AG09319 (cell line): ENCODE measurements around the gene PPP1R10.

ENCODE experiments used
- DNase-seq: peaks from one replicate; pipeline ENCODE4 v3.0.0-alpha.2; 2010; ENCODE audit warnings: low read depth; ENCODE audit errors: extremely low read depth
- TF ChIP-seq, protein P1 (sequence below): IDR thresholded peaks from 2 replicates; pipeline ENCODE4 v1.5.1; 2011; ENCODE audit warnings: low read depth, mild to moderate bottlenecking, inconsistent platforms, low read length, moderate library complexity

Gene PPP1R10

GRCh38 chr6:30654798-30655742, 38.0 kb upstream of the PPP1R10 start:
- DNase-seq, result no peak
- TF ChIP-seq, protein P1, sequence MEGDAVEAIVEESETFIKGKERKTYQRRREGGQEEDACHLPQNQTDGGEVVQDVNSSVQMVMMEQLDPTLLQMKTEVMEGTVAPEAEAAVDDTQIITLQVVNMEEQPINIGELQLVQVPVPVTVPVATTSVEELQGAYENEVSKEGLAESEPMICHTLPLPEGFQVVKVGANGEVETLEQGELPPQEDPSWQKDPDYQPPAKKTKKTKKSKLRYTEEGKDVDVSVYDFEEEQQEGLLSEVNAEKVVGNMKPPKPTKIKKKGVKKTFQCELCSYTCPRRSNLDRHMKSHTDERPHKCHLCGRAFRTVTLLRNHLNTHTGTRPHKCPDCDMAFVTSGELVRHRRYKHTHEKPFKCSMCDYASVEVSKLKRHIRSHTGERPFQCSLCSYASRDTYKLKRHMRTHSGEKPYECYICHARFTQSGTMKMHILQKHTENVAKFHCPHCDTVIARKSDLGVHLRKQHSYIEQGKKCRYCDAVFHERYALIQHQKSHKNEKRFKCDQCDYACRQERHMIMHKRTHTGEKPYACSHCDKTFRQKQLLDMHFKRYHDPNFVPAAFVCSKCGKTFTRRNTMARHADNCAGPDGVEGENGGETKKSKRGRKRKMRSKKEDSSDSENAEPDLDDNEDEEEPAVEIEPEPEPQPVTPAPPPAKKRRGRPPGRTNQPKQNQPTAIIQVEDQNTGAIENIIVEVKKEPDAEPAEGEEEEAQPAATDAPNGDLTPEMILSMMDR, result no peak

DNA sequence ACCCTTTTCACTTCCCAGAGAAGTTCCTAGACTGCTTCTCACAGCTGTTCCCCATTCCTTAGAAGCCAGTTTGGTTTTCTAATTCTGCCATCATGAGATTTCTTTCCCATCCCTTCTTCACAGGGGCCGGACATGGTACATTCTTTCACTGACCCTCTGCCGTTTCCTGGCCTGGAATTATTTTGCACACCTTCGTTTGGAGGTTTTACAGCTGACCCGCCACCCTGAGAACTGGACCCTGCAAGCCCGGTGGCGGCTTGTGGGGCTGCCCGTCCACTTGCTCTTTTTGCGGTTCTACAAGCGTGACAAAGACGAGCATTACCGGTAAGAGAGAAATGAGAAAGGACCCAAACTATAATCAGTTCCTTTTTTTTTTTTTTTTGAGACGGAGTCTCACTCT, 34.1 kb upstream of the PPP1R10 start:
- DNase-seq, result no peak
- TF ChIP-seq, protein P1, result no peak

DNA sequence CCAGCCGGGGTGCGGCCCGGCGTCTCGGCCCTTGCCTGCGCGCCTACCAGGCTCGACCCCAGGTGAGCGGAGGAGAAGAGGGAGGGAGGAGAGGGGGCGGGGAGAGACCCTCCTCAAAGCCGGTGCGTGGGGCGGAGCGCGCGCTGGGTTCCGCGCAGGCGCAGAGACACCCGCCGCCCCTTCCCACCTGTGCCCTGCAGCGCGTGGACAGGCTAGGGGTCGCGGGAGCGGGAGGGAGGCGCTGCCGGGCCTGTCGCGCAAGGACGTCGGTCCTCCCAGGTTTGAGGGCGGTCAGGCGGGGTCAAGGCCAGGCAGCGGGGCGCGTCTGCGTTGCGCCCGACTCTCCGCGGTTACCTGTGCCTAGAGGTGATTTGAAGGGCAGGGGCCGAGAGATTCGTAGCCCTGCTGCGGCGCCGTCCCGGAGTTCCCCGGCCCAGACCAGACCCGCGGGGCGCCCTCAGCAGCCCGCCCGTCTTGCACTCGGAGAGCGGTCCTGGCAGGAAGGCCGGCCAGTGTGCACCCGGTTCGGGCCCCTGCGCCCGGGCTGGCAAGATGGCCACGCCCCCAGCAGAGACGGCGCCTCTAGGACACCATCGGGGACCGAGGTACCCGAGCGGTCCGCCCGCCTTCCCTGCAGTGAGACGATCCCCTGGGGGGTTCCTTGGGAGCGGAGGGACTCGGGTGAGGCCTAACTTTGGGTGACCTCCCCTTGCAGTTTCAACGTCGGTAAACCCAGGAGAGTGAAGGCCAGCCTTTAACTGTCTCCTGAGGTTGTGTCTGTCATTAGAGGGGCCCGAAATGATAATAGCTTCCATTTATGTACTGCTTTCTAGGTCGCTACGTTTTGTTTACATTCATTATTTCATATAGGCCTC, 30.4 kb upstream of the PPP1R10 start:
- TF ChIP-seq, protein P1, result no peak
- DNase-seq, result no peak

DNA sequence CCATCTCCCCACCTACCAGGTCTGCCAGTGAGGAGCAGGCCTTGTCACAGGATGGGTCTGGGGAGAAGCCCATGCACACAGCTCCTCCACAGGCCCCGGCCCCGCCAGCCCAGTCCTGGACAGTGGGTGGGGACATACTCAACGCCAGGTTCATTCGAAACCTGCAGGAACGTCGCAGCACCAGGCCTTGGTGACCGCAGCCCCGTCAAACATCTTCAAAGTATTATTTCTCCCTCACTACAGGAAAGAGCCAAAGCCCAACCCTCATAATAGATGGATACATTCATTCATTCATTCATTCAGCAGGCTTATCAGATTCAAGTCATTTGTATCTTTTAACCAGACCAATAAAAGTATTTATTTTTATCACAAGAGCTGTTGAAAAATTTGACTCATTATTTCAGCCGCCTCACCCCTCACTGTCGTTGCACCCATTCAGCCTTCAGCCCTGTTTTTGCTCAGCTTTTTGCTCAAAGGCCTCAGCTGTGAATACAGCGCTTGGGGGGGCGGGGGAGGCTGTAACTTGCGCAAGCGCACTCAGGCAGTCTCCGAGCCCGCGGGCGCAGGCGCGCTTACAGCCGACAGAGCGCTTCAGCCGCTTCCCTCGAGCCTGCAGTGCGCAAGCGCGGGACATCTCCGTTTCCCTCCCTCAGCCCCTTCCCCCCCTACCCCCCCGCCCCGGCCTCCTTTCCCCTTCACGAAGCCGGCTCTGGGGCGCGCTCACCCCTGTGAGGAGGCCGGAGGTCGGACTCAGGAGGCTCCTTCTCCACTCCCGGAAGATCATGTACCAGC, 29.6 kb upstream of the PPP1R10 start, which contains the start of gene C6orf136:
Gene C6orf136 (plus strand): TSS at position 684 of the 792 bp plus-strand sequence. CDS start 99 bp downstream, at position 783.
- TF ChIP-seq, protein P1, result no peak

GRCh38 chr6:30645989-30646388, 28.9 kb upstream of the PPP1R10 start:
- TF ChIP-seq, protein P1, result no peak
- DNase-seq, result no peak

More for the DNA sequence above, 29.6 kb upstream of the PPP1R10 start, which contains the start of gene C6orf136:
- DNase-seq, result peak; percentile 74

DNA sequence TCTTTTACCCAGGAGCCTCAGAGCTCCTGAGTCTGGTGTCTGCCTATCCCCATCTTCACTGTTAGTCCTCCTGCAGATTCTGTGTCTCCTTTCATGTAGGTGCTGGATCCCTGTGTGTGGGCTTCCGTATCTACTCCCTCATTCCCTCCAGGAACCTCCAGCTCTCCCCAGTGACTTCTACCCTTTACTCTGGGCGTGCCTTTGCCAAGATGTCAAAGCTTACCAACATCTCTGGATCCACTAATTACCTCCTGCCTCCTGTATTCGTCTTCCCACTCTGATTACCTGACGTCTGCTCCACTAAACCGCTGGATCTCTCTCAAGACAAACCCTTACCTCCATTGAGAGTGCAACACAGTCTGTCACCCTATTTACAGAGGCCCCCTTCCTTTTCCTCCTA, 27.7 kb upstream of the PPP1R10 start:
- no peak for DNase-seq
- TF ChIP-seq, protein P1, result no peak
